SK-N-SH (cell line): Measurements from ENCODE around the gene MAD1L1.

Experiments used
- EP300 ChIP-seq, 2 experiments: IDR thresholded peaks; 2 replicates each; pipeline versions ENCODE4 v1.4.0 to v1.6.1; 2012; ENCODE audit warnings: borderline replicate concordance in 1 of 2, low read depth in 1 of 2, low read length in 1 of 2
- EZH2phosphoT487 ChIP-seq: fragments of 200-600 bp; sonication (generic); IDR thresholded peaks from 2 replicates; pipeline ENCODE4 v1.6.1; 2017; ENCODE audit warnings: low read depth, mixed run types, mild to moderate bottlenecking, antibody characterized with exemption, moderate library complexity, borderline replicate concordance
- FOSL2 ChIP-seq: IDR thresholded peaks from 2 replicates; pipeline ENCODE4 v1.4.0; 2012; ENCODE audit warnings: low read depth, mild to moderate bottlenecking, moderate library complexity, borderline replicate concordance
- FOXJ3 ChIP-seq: sonication (generic); formaldehyde crosslinking; IDR thresholded peaks from 2 replicates; pipeline ENCODE4 v1.5.1; 2020; ENCODE audit warnings: mild to moderate bottlenecking, missing genetic modification reagents
- FOXM1 ChIP-seq: IDR thresholded peaks from 2 replicates; pipeline ENCODE4 v1.4.0; 2012; ENCODE audit warnings: low read depth, mild to moderate bottlenecking
- GABPA ChIP-seq: IDR thresholded peaks from 2 replicates; pipeline ENCODE4 v1.4.0; 2012; ENCODE audit warnings: low read depth, mild to moderate bottlenecking
- NFIC ChIP-seq: IDR thresholded peaks from 2 replicates; pipeline ENCODE4 v1.4.0; 2012; ENCODE audit warnings: borderline replicate concordance
- TAF1 ChIP-seq: IDR thresholded peaks from 2 replicates; pipeline ENCODE4 v1.6.1; 2012; ENCODE audit warnings: low read depth, mild to moderate bottlenecking, low read length, moderate library complexity, borderline replicate concordance
- TEAD4 ChIP-seq: IDR thresholded peaks from 2 replicates; pipeline ENCODE4 v1.4.0; 2012; ENCODE audit warnings: mild to moderate bottlenecking, borderline replicate concordance; ENCODE audit not compliant: insufficient read depth
- TF ChIP-seq, protein P1 (sequence below): fragments of 200-600 bp; sonication (generic); IDR thresholded peaks from 2 replicates; pipeline ENCODE4 v1.6.1; 2017; ENCODE audit warnings: antibody characterized with exemption, mild to moderate bottlenecking, moderate library complexity

- TF ChIP-seq NFIC (no peak), TAF1 (no peak), EP300 (IDR thresholded peaks at IDR 0.05; ENCODE audit: borderline replicate concordance in 1 of 2, low read depth in 1 of 2, low read length in 1 of 2) (no peak), TEAD4 (no peak), FOSL2 (no peak), EZH2phosphoT487 (no peak), FOXJ3 (CRISPR knock-in tag) (no peak), GABPA (no peak), FOXM1 (no peak)
- TF ChIP-seq, protein P1, sequence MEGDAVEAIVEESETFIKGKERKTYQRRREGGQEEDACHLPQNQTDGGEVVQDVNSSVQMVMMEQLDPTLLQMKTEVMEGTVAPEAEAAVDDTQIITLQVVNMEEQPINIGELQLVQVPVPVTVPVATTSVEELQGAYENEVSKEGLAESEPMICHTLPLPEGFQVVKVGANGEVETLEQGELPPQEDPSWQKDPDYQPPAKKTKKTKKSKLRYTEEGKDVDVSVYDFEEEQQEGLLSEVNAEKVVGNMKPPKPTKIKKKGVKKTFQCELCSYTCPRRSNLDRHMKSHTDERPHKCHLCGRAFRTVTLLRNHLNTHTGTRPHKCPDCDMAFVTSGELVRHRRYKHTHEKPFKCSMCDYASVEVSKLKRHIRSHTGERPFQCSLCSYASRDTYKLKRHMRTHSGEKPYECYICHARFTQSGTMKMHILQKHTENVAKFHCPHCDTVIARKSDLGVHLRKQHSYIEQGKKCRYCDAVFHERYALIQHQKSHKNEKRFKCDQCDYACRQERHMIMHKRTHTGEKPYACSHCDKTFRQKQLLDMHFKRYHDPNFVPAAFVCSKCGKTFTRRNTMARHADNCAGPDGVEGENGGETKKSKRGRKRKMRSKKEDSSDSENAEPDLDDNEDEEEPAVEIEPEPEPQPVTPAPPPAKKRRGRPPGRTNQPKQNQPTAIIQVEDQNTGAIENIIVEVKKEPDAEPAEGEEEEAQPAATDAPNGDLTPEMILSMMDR = no peak
Measured at GRCh38 chr7:2123360-2123759, 109.4 kb downstream of the MAD1L1 start.
